ENCODE measurements around the gene NRG3. TPM values are rescaled to one million over a fixed set of nuclear protein-coding genes. Genes with fewer than 3 reads are reported as not detected.

The NRG3 gene
- total and polyA plus RNA-seq, 2 of the 8 experiments (the other 6 are each of a cell fraction or from before 2014, with no cell fraction given): 4.2 to 5.0 TPM

GRCh38 chr10:82331716-82332115, 456.7 kb downstream of the NRG3 start:
- H4K20me1 ChIP-seq (replicated peaks in 1 of 2; ENCODE audit: control insufficient read depth in 1 of 2, insufficient read depth in 2 of 2, low read length in 2 of 2): no peaks in the 10 kb centered on the region
- no peak overlapping the region for H4K5ac ChIP-seq (ENCODE audit: insufficient read length, low read depth, low read length)
- no peak overlapping the region for H3K56ac ChIP-seq (replicated peaks; ENCODE audit: insufficient read length, low read depth, low read length)
- H3K4me2 ChIP-seq (ENCODE audit: insufficient read depth in 1 of 2, low read depth in 2 of 2, low read length in 2 of 2): no peak overlapping the region
- no peak overlapping the region for H2BK20ac ChIP-seq (ENCODE audit: low read length)
- H3K79me1 ChIP-seq (ENCODE audit: low read depth, low read length): no peaks in the 10 kb centered on the region
- 94% methylated on average over 2 of the region's 2 CpGs; no CpG with 5 or more reads in 1 of the 2 experiments for WGBS, 2 experiments (ENCODE audit: extremely low coverage in 1 of 2, insufficient coverage in 1 of 2, insufficient read length in 1 of 2, insufficient replicate concordance in 2 of 2, low coverage in 1 of 2, low lambda C conversion rate in 2 of 2, missing lambda C conversion rate in 1 of 2)
- H2AK5ac ChIP-seq (ENCODE audit: low read depth, low read length): no peak overlapping the region
- H2AFZ ChIP-seq (ENCODE audit: low read length): no peak overlapping the region
- no peak overlapping the region for H3K4me3 ChIP-seq (ENCODE audit: extremely low read depth in 1 of 4, insufficient read depth in 2 of 4, low read depth in 3 of 4, low read length in 4 of 4)
- no peaks in the 10 kb centered on the region for H3K27me3 ChIP-seq (replicated peaks in 1 of 4; ENCODE audit: control insufficient read depth in 3 of 4, extremely low read depth in 1 of 4, insufficient read depth in 3 of 4, low read length in 3 of 4)
- H2BK12ac ChIP-seq (ENCODE audit: low read depth, low read length): no peak overlapping the region
- H3K36me3 ChIP-seq (ENCODE audit: control insufficient read depth in 2 of 4, insufficient read depth in 4 of 4, low read length in 3 of 4): no peaks in the 10 kb centered on the region
- ChIA-PET POLR2A (ENCODE audit: partially characterized antibody) (no interaction called here), CTCF (ENCODE audit: partially characterized antibody) (interaction anchor here (1.3 kb wide), 1 partner anchor 10 kb away, joined by 4 read pairs; no protein-coding TSS in a partner anchor)
- H4K8ac ChIP-seq (ENCODE audit: extremely low read depth, insufficient read depth, low read length): no peak overlapping the region
- H3K9me3 ChIP-seq (ENCODE audit: insufficient read depth in 2 of 2, low read depth in 1 of 2, low read length in 1 of 2): no peaks in the 10 kb centered on the region
- H3K23me2 ChIP-seq (ENCODE audit: low read depth, low read length): no peaks in the 10 kb centered on the region
- no peak overlapping the region for H3K27ac ChIP-seq (ENCODE audit: low read depth, low read length)
- H3K14ac ChIP-seq (ENCODE audit: insufficient read length): no peak overlapping the region
- H3K4ac ChIP-seq (replicated peaks; ENCODE audit: insufficient read length, low read depth, low read length): no peak overlapping the region
- no peak overlapping the region for H3K9ac ChIP-seq (replicated peaks in 1 of 4; ENCODE audit: extremely low read depth in 1 of 4, low read depth in 3 of 4, low read length in 3 of 4)
- H2BK5ac ChIP-seq (ENCODE audit: low read depth, low read length): no peak overlapping the region
- no peak overlapping the region for H3K23ac ChIP-seq (ENCODE audit: insufficient read length)
- DNase-seq (ENCODE audit: low read depth in 1 of 2, low spot score in 2 of 2): no peak
- H3K18ac ChIP-seq (ENCODE audit: extremely low read depth, low read length): no peak overlapping the region
- no peak for FAIRE-seq
- H2BK120ac ChIP-seq (replicated peaks; ENCODE audit: low read depth, low read length): no peak overlapping the region
- no peak overlapping the region for H2BK15ac ChIP-seq (ENCODE audit: low read length)
- H4K91ac ChIP-seq (replicated peaks; ENCODE audit: insufficient read length, low read length): no peak overlapping the region
- H3K4me1 ChIP-seq (replicated peaks in 1 of 4; ENCODE audit: control insufficient read depth in 3 of 4, insufficient read depth in 4 of 4, low read length in 3 of 4): no peaks in the 10 kb centered on the region
- no peaks in the 10 kb centered on the region for H3K79me2 ChIP-seq (ENCODE audit: control insufficient read depth in 1 of 2, insufficient read depth in 2 of 2, low read length in 2 of 2)
- TF ChIP-seq RBBP5 (IDR thresholded peaks at IDR 0.05; ENCODE audit: borderline replicate concordance, low read depth, low read length) (no peak), POU5F1 (IDR thresholded peaks at IDR 0.05; ENCODE audit: low read depth, low read length) (no peak), ZNF274 (IDR thresholded peaks at IDR 0.05; ENCODE audit: borderline replicate concordance, extremely low read depth, low read length) (no peak), POLR2A (IDR thresholded peaks at IDR 0.05; ENCODE audit: control extremely low read depth in 1 of 2, low read depth in 2 of 2, low read length in 2 of 2) (no peak), SIN3A (conservative IDR thresholded peaks at IDR 0.05 in 1 of 2, IDR thresholded peaks at IDR 0.05 in 1 of 2; ENCODE audit: low read depth in 1 of 2, low read length in 2 of 2) (no peak), RNF2 (IDR thresholded peaks at IDR 0.05; ENCODE audit: borderline replicate concordance, low read depth, low read length, missing control alignments, poor library complexity, severe bottlenecking) (no peak), BACH1 (IDR thresholded peaks at IDR 0.05; ENCODE audit: low read length) (no peak), TCF12 (IDR thresholded peaks at IDR 0.05; ENCODE audit: low read depth, low read length) (no peak), SP1 (IDR thresholded peaks at IDR 0.05; ENCODE audit: low read depth, low read length) (no peak), CEBPB (IDR thresholded peaks at IDR 0.05; ENCODE audit: low read depth, low read length) (no peak), NRF1 (IDR thresholded peaks at IDR 0.05; ENCODE audit: low read depth, low read length) (no peak), CBX8 (IDR thresholded peaks at IDR 0.05; ENCODE audit: borderline replicate concordance, low read depth, low read length) (no peak), CHD1 (IDR thresholded peaks at IDR 0.05; ENCODE audit: low read depth, low read length) (no peak), EGR1 (IDR thresholded peaks at IDR 0.05; ENCODE audit: borderline replicate concordance, low read depth, low read length) (no peak), CTBP2 (IDR thresholded peaks at IDR 0.05; ENCODE audit: borderline replicate concordance, insufficient read depth, insufficient read length, low read length) (no peak), JUND (IDR thresholded peaks at IDR 0.05; ENCODE audit: low read length) (no peak)
